HL-60 (cell line): ENCODE data around the gene PRICKLE3.
"Not testable (repeated sequence)": the region's sequence is repeated elsewhere in the genome, so short reads cannot be mapped to it uniquely, and the experiment has no call there.

Experiments used
- DNase-seq, 2 experiments: peaks; one replicate each; pipeline ENCODE4 v3.0.0-alpha.2; 2010 to 2020; ENCODE audit warnings: low read depth in 1 of 2, low spot score in 1 of 2
- H3K27ac ChIP-seq: fragments of 250-450 bp; sonication (Bioruptor Pico); replicated peaks from 2 replicates; pipeline ENCODE4 v1.5.1; 2020; ENCODE audit warnings: mild to moderate bottlenecking, moderate library complexity
- H3K27me3 ChIP-seq: fragments of 250-450 bp; sonication (Bioruptor Pico); 2 replicates; pipeline ENCODE4 v1.5.1; 2021; ENCODE audit warnings: mild to moderate bottlenecking, moderate library complexity; ENCODE audit not compliant: insufficient read depth, poor library complexity, severe bottlenecking
- H3K4me3 ChIP-seq: replicated peaks from 2 replicates; pipeline ENCODE4 v1.5.1; 2011; ENCODE audit warnings: mild to moderate bottlenecking, control low read depth, low read length; ENCODE audit not compliant: insufficient read depth
- GABPA ChIP-seq: IDR thresholded peaks from 2 replicates; pipeline ENCODE4 v1.6.1; 2012; ENCODE audit warnings: low read depth
- POLR2AphosphoS5 ChIP-seq: IDR thresholded peaks from 2 replicates; pipeline ENCODE4 v1.6.1; 2012; ENCODE audit warnings: low read depth
- SPI1 ChIP-seq: IDR thresholded peaks from 2 replicates; pipeline ENCODE4 v1.6.1; 2012; ENCODE audit warnings: low read depth, mild to moderate bottlenecking, borderline replicate concordance
- TF ChIP-seq, protein P1 (sequence below): IDR thresholded peaks from one replicate; pipeline ENCODE4 v1.5.1; 2011; ENCODE audit warnings: low read length, control low read depth, inconsistent platforms; ENCODE audit not compliant: insufficient read depth
- TF ChIP-seq, protein P2 (sequence below): IDR thresholded peaks from 2 replicates; pipeline ENCODE4 v1.6.1; 2012; ENCODE audit warnings: low read depth; ENCODE audit not compliant: insufficient replicate concordance

PRICKLE3 gene

GRCh38 chrX:49139713-49140112 lies 46.5 kb downstream of the PRICKLE3 start:
- no peak for DNase-seq
- TF ChIP-seq, protein P1, sequence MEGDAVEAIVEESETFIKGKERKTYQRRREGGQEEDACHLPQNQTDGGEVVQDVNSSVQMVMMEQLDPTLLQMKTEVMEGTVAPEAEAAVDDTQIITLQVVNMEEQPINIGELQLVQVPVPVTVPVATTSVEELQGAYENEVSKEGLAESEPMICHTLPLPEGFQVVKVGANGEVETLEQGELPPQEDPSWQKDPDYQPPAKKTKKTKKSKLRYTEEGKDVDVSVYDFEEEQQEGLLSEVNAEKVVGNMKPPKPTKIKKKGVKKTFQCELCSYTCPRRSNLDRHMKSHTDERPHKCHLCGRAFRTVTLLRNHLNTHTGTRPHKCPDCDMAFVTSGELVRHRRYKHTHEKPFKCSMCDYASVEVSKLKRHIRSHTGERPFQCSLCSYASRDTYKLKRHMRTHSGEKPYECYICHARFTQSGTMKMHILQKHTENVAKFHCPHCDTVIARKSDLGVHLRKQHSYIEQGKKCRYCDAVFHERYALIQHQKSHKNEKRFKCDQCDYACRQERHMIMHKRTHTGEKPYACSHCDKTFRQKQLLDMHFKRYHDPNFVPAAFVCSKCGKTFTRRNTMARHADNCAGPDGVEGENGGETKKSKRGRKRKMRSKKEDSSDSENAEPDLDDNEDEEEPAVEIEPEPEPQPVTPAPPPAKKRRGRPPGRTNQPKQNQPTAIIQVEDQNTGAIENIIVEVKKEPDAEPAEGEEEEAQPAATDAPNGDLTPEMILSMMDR, result no peak
- TF ChIP-seq GABPA (no peak), POLR2AphosphoS5 (no peak), SPI1 (no peak)
- TF ChIP-seq, protein P2, sequence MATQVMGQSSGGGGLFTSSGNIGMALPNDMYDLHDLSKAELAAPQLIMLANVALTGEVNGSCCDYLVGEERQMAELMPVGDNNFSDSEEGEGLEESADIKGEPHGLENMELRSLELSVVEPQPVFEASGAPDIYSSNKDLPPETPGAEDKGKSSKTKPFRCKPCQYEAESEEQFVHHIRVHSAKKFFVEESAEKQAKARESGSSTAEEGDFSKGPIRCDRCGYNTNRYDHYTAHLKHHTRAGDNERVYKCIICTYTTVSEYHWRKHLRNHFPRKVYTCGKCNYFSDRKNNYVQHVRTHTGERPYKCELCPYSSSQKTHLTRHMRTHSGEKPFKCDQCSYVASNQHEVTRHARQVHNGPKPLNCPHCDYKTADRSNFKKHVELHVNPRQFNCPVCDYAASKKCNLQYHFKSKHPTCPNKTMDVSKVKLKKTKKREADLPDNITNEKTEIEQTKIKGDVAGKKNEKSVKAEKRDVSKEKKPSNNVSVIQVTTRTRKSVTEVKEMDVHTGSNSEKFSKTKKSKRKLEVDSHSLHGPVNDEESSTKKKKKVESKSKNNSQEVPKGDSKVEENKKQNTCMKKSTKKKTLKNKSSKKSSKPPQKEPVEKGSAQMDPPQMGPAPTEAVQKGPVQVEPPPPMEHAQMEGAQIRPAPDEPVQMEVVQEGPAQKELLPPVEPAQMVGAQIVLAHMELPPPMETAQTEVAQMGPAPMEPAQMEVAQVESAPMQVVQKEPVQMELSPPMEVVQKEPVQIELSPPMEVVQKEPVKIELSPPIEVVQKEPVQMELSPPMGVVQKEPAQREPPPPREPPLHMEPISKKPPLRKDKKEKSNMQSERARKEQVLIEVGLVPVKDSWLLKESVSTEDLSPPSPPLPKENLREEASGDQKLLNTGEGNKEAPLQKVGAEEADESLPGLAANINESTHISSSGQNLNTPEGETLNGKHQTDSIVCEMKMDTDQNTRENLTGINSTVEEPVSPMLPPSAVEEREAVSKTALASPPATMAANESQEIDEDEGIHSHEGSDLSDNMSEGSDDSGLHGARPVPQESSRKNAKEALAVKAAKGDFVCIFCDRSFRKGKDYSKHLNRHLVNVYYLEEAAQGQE, result no peak
- Histone ChIP-seq H3K27ac (no peak overlapping the region), H3K4me3 (no peak overlapping the region), H3K27me3 (no peaks in the 10 kb centered on the region)

DNA sequence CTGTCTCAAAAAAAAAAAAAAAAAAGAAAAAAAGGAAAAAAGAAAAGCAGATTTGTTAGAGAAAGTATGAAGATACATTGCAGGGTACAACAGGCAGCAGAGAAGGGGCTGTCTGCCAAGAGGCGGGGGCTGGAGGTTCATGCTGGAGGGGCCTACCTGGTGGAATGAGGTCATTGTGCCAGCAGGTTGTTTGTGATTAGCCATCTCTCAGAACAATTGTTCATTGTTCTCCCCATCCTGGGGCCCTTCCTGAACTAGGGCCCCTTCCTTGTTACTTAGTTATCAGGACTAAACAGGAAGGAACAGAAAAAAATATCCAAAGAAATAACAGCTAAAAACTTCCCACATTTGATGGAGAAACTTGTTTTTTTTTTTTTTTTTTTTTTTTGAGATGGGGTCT lies 48.7 kb downstream of the PRICKLE3 start:
- TF ChIP-seq, protein P2, result no peak
- TF ChIP-seq, protein P1, result no peak
- TF ChIP-seq SPI1 (no peak), POLR2AphosphoS5 (no peak), GABPA (no peak)
- no peak overlapping the region for H3K4me3 ChIP-seq
- no peaks in the 10 kb centered on the region for H3K27me3 ChIP-seq
- no peak overlapping the region for H3K27ac ChIP-seq
- DNase-seq, result no peak

DNA sequence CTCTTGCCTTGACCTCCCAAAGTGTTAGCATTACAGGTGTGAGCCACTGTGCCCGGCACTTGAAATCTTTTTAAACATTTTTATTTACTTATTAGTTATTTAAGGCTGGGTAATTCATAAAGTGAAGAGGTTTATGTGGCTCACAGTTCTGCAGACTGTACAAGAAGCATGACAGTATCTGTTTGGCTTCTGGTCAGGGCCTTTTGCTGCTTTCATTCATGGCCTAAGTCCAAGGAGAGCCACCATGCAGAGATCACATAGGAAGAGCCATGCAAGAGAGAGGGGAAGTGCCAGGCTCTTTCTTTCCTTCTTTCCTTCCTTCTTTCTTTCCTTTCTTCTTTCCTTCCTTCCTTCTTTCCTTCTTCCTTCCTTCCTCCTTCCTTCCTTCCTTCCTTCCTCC lies 52.4 kb downstream of the PRICKLE3 start:
- H3K27me3 ChIP-seq, result no peaks in the 10 kb centered on the region
- no peak overlapping the region for H3K27ac ChIP-seq
- no peak overlapping the region for H3K4me3 ChIP-seq
- no peak for DNase-seq
- TF ChIP-seq POLR2AphosphoS5 (no peak), GABPA (no peak), SPI1 (no peak)
- TF ChIP-seq, protein P2, result no peak
- TF ChIP-seq, protein P1, result no peak

DNA sequence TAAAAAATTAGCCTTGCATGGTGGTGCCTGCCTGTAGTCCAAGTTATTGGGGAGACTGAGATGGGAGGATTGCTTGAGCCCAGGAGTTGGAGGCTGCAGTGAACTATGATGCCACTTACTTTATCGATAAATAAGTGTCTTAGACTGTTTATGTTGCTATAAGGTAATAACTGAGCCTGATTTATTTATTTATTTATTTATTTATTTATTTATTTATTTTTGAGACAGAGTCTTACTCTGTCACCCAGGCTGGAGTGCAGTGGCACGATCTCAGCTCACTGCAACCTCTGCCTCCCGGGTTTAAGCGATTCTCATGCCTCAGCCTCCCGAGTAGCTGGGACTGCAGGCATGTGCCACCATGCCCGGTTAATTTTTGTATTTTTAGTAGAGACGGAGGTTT lies 53.9 kb downstream of the PRICKLE3 start:
- not testable (repeated sequence) for H3K27me3 ChIP-seq, H3K27ac ChIP-seq, H3K4me3 ChIP-seq, DNase-seq
